PC-3 (cell line): ENCODE results near the gene TAOK3.

Experiments
- CTCF ChIP-seq: fragments of 300-600 bp; sonication (generic); conservative IDR thresholded peaks from 2 replicates; pipeline ENCODE4 v1.5.1; 2017; ENCODE audit warnings: antibody characterized with exemption, low read depth, mild to moderate bottlenecking, low read length
- EZH2phosphoT487 ChIP-seq: fragments of 300-600 bp; sonication (generic); IDR thresholded peaks from 2 replicates; pipeline ENCODE4 v1.6.1; 2018; ENCODE audit warnings: mild to moderate bottlenecking, antibody characterized with exemption, low read length, borderline replicate concordance

- TF ChIP-seq CTCF, result no peak
- no peak for TF ChIP-seq EZH2phosphoT487
Observed at GRCh38 chr12:118102070-118102469, 270.6 kb downstream of the TAOK3 start.
